Astrocyte (in vitro differentiated cells and primary cell): ENCODE results near the gene MBD3L3. TPM values are rescaled to one million over a fixed set of nuclear protein-coding genes. Genes with fewer than 3 reads are reported as not detected.
"Not testable (repeated sequence)": the region's sequence is repeated elsewhere in the genome, so short reads cannot be mapped to it uniquely, and the experiment has no call there.

Experiments
- DNase-seq: peaks from one replicate; pipeline ENCODE4 v3.0.0-alpha.2; 2010; ENCODE audit warnings: low read depth
- FAIRE-seq: peaks from 2 replicates; lab custom pipeline; 2011; peaks lifted over from hg19 to GRCh38; lab: Jason Lieb, UNC
- H2AFZ ChIP-seq: 2 replicates; pipeline ENCODE4 v1.6.0; 2012; ENCODE audit warnings: low read depth, low read length, inconsistent platforms
- H3K27ac ChIP-seq: 2 replicates; pipeline ENCODE4 v1.5.1; 2011; ENCODE audit warnings: low read depth, low read length, inconsistent platforms
- H3K27me3 ChIP-seq: 2 replicates; pipeline ENCODE4 v1.6.0; 2011; ENCODE audit warnings: low read length, inconsistent platforms; ENCODE audit not compliant: insufficient read depth
- H3K36me3 ChIP-seq: 2 replicates; pipeline ENCODE4 v1.5.1; 2011; ENCODE audit warnings: low read length, inconsistent platforms; ENCODE audit not compliant: insufficient read depth
- H3K4me1 ChIP-seq: 2 replicates; pipeline ENCODE4 v1.5.1; 2011; ENCODE audit warnings: low read length, inconsistent platforms; ENCODE audit not compliant: insufficient read depth
- H3K4me2 ChIP-seq: 2 replicates; pipeline ENCODE4 v1.6.0; 2012; ENCODE audit warnings: low read length, inconsistent platforms
- H3K4me3 ChIP-seq: 2 replicates; pipeline ENCODE4 v1.5.1; 2011; ENCODE audit warnings: low read depth, mild to moderate bottlenecking, low read length, inconsistent platforms; ENCODE audit not compliant: insufficient read depth
- H3K79me2 ChIP-seq: 2 replicates; pipeline ENCODE4 v1.6.0; 2012; ENCODE audit warnings: mild to moderate bottlenecking, low read length, inconsistent platforms; ENCODE audit not compliant: insufficient read depth
- H3K9ac ChIP-seq: 2 replicates; pipeline ENCODE4 v1.6.0; 2012; ENCODE audit warnings: mild to moderate bottlenecking, low read length, inconsistent platforms
- H3K9me3 ChIP-seq: 2 replicates; pipeline ENCODE4 v1.5.1; 2012; ENCODE audit warnings: low read depth, mild to moderate bottlenecking, low read length, inconsistent platforms; ENCODE audit not compliant: insufficient read depth
- H4K20me1 ChIP-seq: 2 replicates; pipeline ENCODE4 v1.6.0; 2012; ENCODE audit warnings: low read length, inconsistent platforms; ENCODE audit not compliant: insufficient read depth
- H3K27ac Mint-ChIP-seq: one replicate; pipeline ENCODE4 v1.8.0; 2021; ENCODE audit warnings: mild to moderate bottlenecking, mixed read lengths; ENCODE audit not compliant: unreplicated experiment
- H3K27me3 Mint-ChIP-seq: one replicate; pipeline ENCODE4 v1.8.0; 2021; ENCODE audit warnings: low read depth, mixed read lengths; ENCODE audit not compliant: unreplicated experiment
- H3K36me3 Mint-ChIP-seq: one replicate; pipeline ENCODE4 v1.8.0; 2021; ENCODE audit warnings: low read depth, mixed read lengths; ENCODE audit not compliant: unreplicated experiment
- H3K4me1 Mint-ChIP-seq: one replicate; pipeline ENCODE4 v1.8.0; 2021; ENCODE audit warnings: low read depth, mixed read lengths; ENCODE audit not compliant: unreplicated experiment
- H3K4me3 Mint-ChIP-seq: one replicate; pipeline ENCODE4 v1.8.0; 2021; ENCODE audit warnings: mild to moderate bottlenecking, moderate library complexity, mixed read lengths; ENCODE audit not compliant: unreplicated experiment
- H3K9me3 Mint-ChIP-seq: one replicate; pipeline ENCODE4 v1.8.0; 2021; ENCODE audit warnings: mild to moderate bottlenecking, mixed read lengths; ENCODE audit not compliant: unreplicated experiment
- total RNA-seq: library from RNA; stranded (reverse); gene quantifications from 2 replicates; pipeline ENCODE4 v1.2.1, GENCODE V29; 2021

Gene MBD3L3
- total RNA-seq, 1 donor from 2014 or later: not detected

- H3K36me3 Mint-ChIP-seq, H3K4me2 ChIP-seq, H3K4me1 Mint-ChIP-seq, H3K27ac Mint-ChIP-seq, H3K4me3 ChIP-seq, H3K9me3 ChIP-seq, H2AFZ ChIP-seq, FAIRE-seq, H3K9ac ChIP-seq, H3K9me3 Mint-ChIP-seq, H3K27ac ChIP-seq, H3K27me3 ChIP-seq, H3K79me2 ChIP-seq, H3K36me3 ChIP-seq, H3K27me3 Mint-ChIP-seq, DNase-seq, H4K20me1 ChIP-seq, H3K4me3 Mint-ChIP-seq, H3K4me1 ChIP-seq: not testable (repeated sequence)
These were observed 5.6 kb downstream of the MBD3L3 start for GRCh38 chr19:7052896-7053295.

DNA sequence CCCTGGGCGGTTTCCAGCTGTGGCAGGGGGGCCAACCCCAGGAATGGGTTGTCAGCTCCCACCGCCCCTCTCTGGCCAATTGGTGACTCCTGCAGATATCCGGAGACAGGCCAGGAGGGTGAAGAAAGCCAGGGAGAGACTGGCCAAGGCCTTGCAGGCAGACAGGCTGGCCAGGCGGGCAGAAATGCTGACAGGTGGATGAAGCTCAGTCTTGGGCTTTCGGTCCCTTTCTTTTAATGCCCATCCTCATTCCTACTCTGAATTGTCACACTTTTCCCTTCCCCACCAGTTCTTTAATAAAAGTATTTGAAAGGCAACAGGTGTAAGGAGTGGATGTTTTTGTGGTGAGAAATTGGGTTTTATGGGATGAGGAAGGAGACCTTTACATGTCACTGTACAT lies 7.1 kb downstream of the MBD3L3 start:
- H4K20me1 ChIP-seq, H3K4me2 ChIP-seq, H3K36me3 Mint-ChIP-seq, H3K9ac ChIP-seq, H3K27me3 Mint-ChIP-seq, DNase-seq, FAIRE-seq, H3K27me3 ChIP-seq, H3K9me3 ChIP-seq, H3K4me3 Mint-ChIP-seq, H3K27ac ChIP-seq, H3K4me3 ChIP-seq, H3K9me3 Mint-ChIP-seq, H3K36me3 ChIP-seq, H3K4me1 ChIP-seq, H2AFZ ChIP-seq, H3K27ac Mint-ChIP-seq, H3K4me1 Mint-ChIP-seq, H3K79me2 ChIP-seq: not testable (repeated sequence)

GRCh38 chr19:7049021-7049420 lies 9.5 kb downstream of the MBD3L3 start, which contains the start of gene MBD3L2:
MBD3L2 (plus strand) TSS chr19:7049321; CDS start chr19:7049374, 53 bp downstream.
- H3K27me3 ChIP-seq, H3K9me3 ChIP-seq, H3K4me2 ChIP-seq, H3K27ac ChIP-seq, H3K36me3 ChIP-seq, H3K9ac ChIP-seq, H3K27ac Mint-ChIP-seq, H3K79me2 ChIP-seq, H3K4me3 ChIP-seq, H3K36me3 Mint-ChIP-seq, H2AFZ ChIP-seq, H3K27me3 Mint-ChIP-seq, H4K20me1 ChIP-seq, H3K4me1 Mint-ChIP-seq, DNase-seq, H3K9me3 Mint-ChIP-seq, H3K4me3 Mint-ChIP-seq, FAIRE-seq, H3K4me1 ChIP-seq: not testable (repeated sequence)

GRCh38 chr19:7041563-7041962 lies 16.9 kb downstream of the MBD3L3 start:
- not testable (repeated sequence) for H3K36me3 ChIP-seq

DNA sequence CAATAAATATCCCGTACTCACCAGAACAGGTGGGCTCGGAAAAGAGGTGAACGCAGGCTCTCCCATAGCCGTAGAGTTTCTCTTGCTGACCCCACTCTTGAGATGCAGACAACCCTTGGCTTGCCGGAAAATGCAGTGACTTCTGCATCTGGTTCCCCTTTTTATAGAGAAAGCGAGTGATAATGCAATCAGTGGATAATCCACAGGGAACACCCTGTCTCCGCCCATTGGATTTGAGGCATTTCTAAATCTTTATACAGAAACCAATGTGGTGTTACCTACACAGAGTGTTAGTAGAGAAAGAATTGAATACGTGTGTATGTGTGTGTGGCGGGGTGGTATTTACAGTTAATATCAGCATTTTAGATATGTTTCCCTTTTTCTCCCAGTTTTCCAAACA lies 18.4 kb downstream of the MBD3L3 start, which contains the start of gene MBD3L4:
Gene MBD3L4, minus strand, starts transcription at position 101 of the 400 bp plus-strand sequence. Its CDS starts 35 bp downstream, at position 66.
- not testable (repeated sequence) for H3K4me2 ChIP-seq, H3K9ac ChIP-seq, H3K79me2 ChIP-seq, H3K27ac ChIP-seq, H3K4me3 ChIP-seq, H3K4me3 Mint-ChIP-seq, H4K20me1 ChIP-seq, FAIRE-seq, H3K4me1 Mint-ChIP-seq, H2AFZ ChIP-seq, H3K36me3 Mint-ChIP-seq, H3K9me3 Mint-ChIP-seq, H3K36me3 ChIP-seq, H3K27me3 Mint-ChIP-seq, H3K9me3 ChIP-seq, H3K4me1 ChIP-seq, H3K27me3 ChIP-seq, DNase-seq, H3K27ac Mint-ChIP-seq

More at GRCh38 chr19:7041563-7041962, 16.9 kb downstream of the MBD3L3 start:
- not testable (repeated sequence) for H3K27ac ChIP-seq, H2AFZ ChIP-seq, H3K4me3 Mint-ChIP-seq, H3K27me3 ChIP-seq, DNase-seq, H3K9me3 Mint-ChIP-seq, H3K9ac ChIP-seq, H3K36me3 Mint-ChIP-seq, H3K9me3 ChIP-seq, H4K20me1 ChIP-seq, H3K4me1 Mint-ChIP-seq, H3K4me1 ChIP-seq, H3K27me3 Mint-ChIP-seq, H3K4me3 ChIP-seq, H3K79me2 ChIP-seq, H3K4me2 ChIP-seq, FAIRE-seq, H3K27ac Mint-ChIP-seq

- H3K4me1 Mint-ChIP-seq, H3K4me3 Mint-ChIP-seq, H3K27ac Mint-ChIP-seq, H3K4me3 ChIP-seq, H3K79me2 ChIP-seq, H2AFZ ChIP-seq, H4K20me1 ChIP-seq, H3K4me1 ChIP-seq, H3K27me3 ChIP-seq, H3K36me3 ChIP-seq, H3K27ac ChIP-seq, H3K9me3 ChIP-seq, H3K9ac ChIP-seq, H3K9me3 Mint-ChIP-seq, DNase-seq, H3K4me2 ChIP-seq, FAIRE-seq, H3K27me3 Mint-ChIP-seq, H3K36me3 Mint-ChIP-seq: not testable (repeated sequence)
These were observed 28.2 kb downstream of the MBD3L3 start, which contains the start of gene MBD3L5 for GRCh38 chr19:7030278-7030677. MBD3L5 (plus strand) TSS chr19:7030578; CDS start chr19:7030612, 34 bp downstream.
